Mononuclear cell (primary cell): ENCODE results near the gene SERPIND1. TPM values are rescaled to one million over a fixed set of nuclear protein-coding genes. Genes with fewer than 3 reads are reported as not detected.

Experiments
- H3K27me3 ChIP-seq: 2 replicates; pipeline ENCODE4 v1.6.0; 2011; ENCODE audit warnings: low read length, control low read depth; ENCODE audit not compliant: insufficient read depth
- H3K4me1 ChIP-seq: 2 replicates; pipeline ENCODE4 v1.5.1; 2011; ENCODE audit warnings: mild to moderate bottlenecking, low read length, control low read depth; ENCODE audit not compliant: insufficient read depth
- H3K4me3 ChIP-seq: 2 replicates; pipeline ENCODE4 v1.5.1; 2011; ENCODE audit warnings: mild to moderate bottlenecking, low read length, moderate library complexity
- H3K9me3 ChIP-seq: 2 replicates; pipeline ENCODE4 v1.5.1; 2011; ENCODE audit warnings: low read depth, mild to moderate bottlenecking, control low read depth, low read length
- total RNA-seq: library from RNA; depleted of rRNA; stranded (reverse); fragments of >200 nt; gene quantifications from one replicate; pipeline ENCODE4 v1.2.3, GENCODE V29; 2012

SERPIND1 gene
- total RNA-seq, 1 donor = not detected

- no peak overlapping the region for H3K4me3 ChIP-seq
- H3K4me1 ChIP-seq = peaks cover 12% of the 10 kb centered on the region
- no peaks in the 10 kb centered on the region for H3K9me3 ChIP-seq
- no peaks in the 10 kb centered on the region for H3K27me3 ChIP-seq
Measured at GRCh38 chr22:20741634-20742581, 32.0 kb upstream of the SERPIND1 start.

- Histone ChIP-seq H3K4me3 (no peak overlapping the region), H3K9me3 (no peaks in the 10 kb centered on the region), H3K4me1 (peaks cover 12% of the 10 kb centered on the region), H3K27me3 (no peaks in the 10 kb centered on the region)
Measured at GRCh38 chr22:20742764-20743163, 31.1 kb upstream of the SERPIND1 start.

GRCh38 chr22:20744456-20744855 lies 29.5 kb upstream of the SERPIND1 start:
- Histone ChIP-seq H3K9me3 (no peaks in the 10 kb centered on the region), H3K4me1 (peaks cover 14% of the 10 kb centered on the region), H3K4me3 (no peak overlapping the region), H3K27me3 (no peaks in the 10 kb centered on the region)

DNA sequence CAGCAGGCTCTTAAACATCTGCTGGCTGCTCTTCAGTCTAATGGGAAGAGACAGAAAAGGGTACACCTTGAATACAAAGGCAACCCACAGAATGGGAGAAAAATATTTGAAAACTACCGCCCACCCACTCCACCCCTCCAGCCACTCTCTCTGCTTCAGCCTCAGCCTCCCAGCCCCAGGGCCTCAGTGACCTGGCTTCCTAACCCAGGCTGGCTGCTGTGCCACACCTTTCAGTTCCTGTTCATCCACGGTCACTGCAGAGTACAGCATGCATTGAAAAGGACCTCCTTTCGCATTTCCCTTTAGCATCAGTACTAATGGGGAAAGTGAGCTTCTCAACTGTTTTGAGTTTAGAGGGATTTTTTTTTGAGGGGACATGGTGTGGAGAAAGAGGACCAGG lies 28.8 kb upstream of the SERPIND1 start:
- H3K4me1 ChIP-seq = peaks cover 17% of the 10 kb centered on the region
- no peaks in the 10 kb centered on the region for H3K9me3 ChIP-seq
- no peaks in the 10 kb centered on the region for H3K27me3 ChIP-seq
- no peak overlapping the region for H3K4me3 ChIP-seq

GRCh38 chr22:20746431-20747189 lies 27.3 kb upstream of the SERPIND1 start:
- Histone ChIP-seq H3K27me3 (no peaks in the 10 kb centered on the region), H3K4me1 (peaks cover 17% of the 10 kb centered on the region), H3K4me3 (no peak overlapping the region), H3K9me3 (no peaks in the 10 kb centered on the region)

DNA sequence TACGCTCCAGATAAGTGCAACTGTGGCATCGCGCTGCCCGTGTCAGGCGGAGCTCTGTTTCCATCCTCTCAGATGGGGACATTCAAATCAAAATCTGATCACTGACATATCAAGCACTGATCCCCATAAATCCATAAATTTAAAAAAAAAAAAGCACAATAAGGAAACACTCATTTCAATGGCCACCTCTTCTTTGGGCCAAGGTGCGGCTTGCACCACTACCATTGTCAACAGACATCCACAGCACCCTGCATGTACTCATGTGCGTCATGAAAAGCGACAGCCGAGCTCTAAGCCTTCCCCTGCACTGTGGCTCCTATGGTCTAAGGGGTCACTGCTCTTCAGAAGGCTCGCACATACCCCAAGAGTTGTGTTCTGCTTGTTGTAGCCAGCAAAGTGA lies 26.7 kb upstream of the SERPIND1 start:
- Histone ChIP-seq H3K27me3 (no peaks in the 10 kb centered on the region), H3K9me3 (no peaks in the 10 kb centered on the region), H3K4me3 (no peak overlapping the region), H3K4me1 (peaks cover 17% of the 10 kb centered on the region)

- no peaks in the 10 kb centered on the region for H3K9me3 ChIP-seq
- H3K4me1 ChIP-seq = peaks cover 17% of the 10 kb centered on the region
- H3K4me3 ChIP-seq = no peak overlapping the region
- no peaks in the 10 kb centered on the region for H3K27me3 ChIP-seq
Measured at GRCh38 chr22:20748082-20748481, 25.8 kb upstream of the SERPIND1 start.

DNA sequence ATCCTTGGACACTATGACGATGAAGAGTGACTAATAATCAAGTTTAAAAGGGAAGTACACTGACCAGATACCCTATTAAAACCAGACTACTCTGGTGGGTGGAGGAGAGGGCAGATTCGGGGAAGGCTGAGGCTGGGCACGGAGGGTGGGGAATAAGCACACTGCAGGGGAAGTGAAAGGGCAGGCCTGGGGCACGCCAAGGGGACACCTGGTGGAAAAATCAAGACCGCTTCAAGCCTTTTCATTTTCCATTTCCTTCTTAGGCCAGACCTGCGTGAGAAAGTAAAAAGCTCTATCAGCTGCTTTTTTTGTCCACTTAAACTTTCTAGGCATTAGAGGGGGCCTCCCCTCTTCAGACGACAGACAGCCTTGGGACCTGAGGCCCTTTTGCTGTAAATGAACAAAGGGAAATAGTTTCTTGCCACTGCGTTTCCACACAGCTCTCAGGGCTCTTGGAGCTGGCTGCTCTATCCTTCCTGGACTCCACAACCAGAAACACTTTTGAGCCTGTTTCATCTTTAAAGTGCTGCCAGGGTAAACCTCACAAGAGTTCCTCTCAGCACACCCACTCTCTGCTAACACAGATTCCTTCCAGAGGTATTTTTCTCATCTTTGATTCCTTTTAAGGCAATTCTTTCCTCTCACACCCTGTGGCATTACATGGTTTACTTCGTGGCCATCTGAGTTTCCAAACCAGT lies 25.0 kb upstream of the SERPIND1 start:
- H3K9me3 ChIP-seq = no peaks in the 10 kb centered on the region
- peaks cover 17% of the 10 kb centered on the region for H3K4me1 ChIP-seq
- no peaks in the 10 kb centered on the region for H3K27me3 ChIP-seq
- no peak overlapping the region for H3K4me3 ChIP-seq

- no peaks in the 10 kb centered on the region for H3K27me3 ChIP-seq
- no peaks in the 10 kb centered on the region for H3K9me3 ChIP-seq
- H3K4me3 ChIP-seq = no peak overlapping the region
- peaks cover 17% of the 10 kb centered on the region for H3K4me1 ChIP-seq
Measured at GRCh38 chr22:20749453-20749852, 24.5 kb upstream of the SERPIND1 start.

- Histone ChIP-seq H3K27me3 (no peaks in the 10 kb centered on the region), H3K4me3 (no peak overlapping the region), H3K9me3 (no peaks in the 10 kb centered on the region), H3K4me1 (peaks cover 17% of the 10 kb centered on the region)
Measured at GRCh38 chr22:20750461-20751184, 23.3 kb upstream of the SERPIND1 start.

- peaks cover 17% of the 10 kb centered on the region for H3K4me1 ChIP-seq
- H3K27me3 ChIP-seq = no peaks in the 10 kb centered on the region
- no peak overlapping the region for H3K4me3 ChIP-seq
- no peaks in the 10 kb centered on the region for H3K9me3 ChIP-seq
Measured at GRCh38 chr22:20751185-20751851, 22.6 kb upstream of the SERPIND1 start.

DNA sequence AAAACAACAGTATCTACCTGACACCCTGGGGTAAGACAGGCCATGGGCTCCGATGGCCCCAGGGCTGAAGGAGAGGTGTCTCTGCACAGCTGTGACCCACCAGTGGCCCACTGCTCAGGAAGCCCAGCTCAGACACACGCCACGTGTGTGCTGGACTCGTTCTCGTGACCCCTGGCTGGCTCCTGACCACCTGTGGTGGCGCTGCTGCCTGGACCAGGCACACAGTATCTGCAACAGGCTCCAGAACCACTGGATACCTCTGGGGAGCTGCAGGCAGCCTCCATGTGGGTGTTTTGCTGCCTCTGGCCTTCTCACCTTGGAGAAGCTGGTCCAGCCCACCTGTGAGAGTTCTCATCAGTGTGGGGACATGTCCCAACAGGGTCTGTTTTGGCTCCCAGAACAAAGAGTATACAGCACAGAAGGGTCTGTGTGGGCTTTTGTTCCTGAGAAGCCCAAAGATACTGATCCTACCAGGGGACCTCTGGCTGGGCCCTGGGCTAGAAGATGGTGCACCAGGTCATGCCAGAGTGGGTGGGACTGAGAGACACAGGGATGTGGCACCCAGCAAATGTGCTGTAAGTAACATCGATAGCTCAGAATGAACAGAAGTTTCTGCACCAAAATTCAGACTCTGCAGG lies 21.7 kb upstream of the SERPIND1 start:
- no peaks in the 10 kb centered on the region for H3K27me3 ChIP-seq
- H3K4me3 ChIP-seq = no peak overlapping the region
- H3K9me3 ChIP-seq = no peaks in the 10 kb centered on the region
- peaks cover 17% of the 10 kb centered on the region for H3K4me1 ChIP-seq

- Histone ChIP-seq H3K9me3 (no peaks in the 10 kb centered on the region), H3K4me3 (no peak overlapping the region), H3K27me3 (no peaks in the 10 kb centered on the region), H3K4me1 (peaks cover 17% of the 10 kb centered on the region)
Measured at GRCh38 chr22:20752873-20753272, 21.0 kb upstream of the SERPIND1 start.

GRCh38 chr22:20756846-20757245 lies 17.1 kb upstream of the SERPIND1 start:
- Histone ChIP-seq H3K9me3 (no peaks in the 10 kb centered on the region), H3K4me1 (no peaks in the 10 kb centered on the region), H3K4me3 (no peak overlapping the region), H3K27me3 (no peaks in the 10 kb centered on the region)
